Activated T-cell treated with anti-CD3 and anti-CD28 coated beads, Interleukin-2, amount 50 U/mL, for 48 hours (primary cell): ENCODE data around the gene CCDC57.
"Not testable (repeated sequence)": the region's sequence is repeated elsewhere in the genome, so short reads cannot be mapped to it uniquely, and the experiment has no call there.

Experiments
- DNase-seq, 2 experiments: peaks; one replicate each; pipeline ENCODE4 v3.0.0-alpha.2; 2020

CCDC57 gene

DNA sequence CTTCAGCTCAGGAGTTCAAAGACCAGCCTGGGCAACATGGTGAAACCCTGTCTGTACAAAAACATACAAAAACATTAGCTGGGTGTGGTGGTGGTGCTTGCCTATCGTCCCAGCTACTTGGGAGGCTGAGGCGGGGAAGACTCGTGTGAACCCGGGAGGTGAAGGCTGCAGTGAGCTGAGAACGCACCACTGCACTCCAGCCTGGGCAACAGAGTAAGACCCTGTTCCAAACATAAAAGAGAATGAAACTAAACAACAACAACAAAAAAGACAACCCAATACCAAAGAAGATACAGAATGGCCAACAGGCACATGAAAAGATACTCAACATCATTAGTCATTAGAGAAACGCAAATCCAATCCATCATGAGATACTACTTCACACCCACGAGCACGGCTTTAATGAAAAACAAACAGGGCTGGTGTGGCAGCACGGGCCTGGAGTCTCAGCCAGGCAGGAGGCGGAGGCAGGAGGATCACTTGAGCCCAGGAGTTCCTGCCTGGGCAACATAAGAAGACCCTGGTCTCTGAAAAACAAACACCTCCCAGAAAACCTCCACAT, 8.8 kb upstream of the CCDC57 start:
- DNase-seq: no peak

DNA sequence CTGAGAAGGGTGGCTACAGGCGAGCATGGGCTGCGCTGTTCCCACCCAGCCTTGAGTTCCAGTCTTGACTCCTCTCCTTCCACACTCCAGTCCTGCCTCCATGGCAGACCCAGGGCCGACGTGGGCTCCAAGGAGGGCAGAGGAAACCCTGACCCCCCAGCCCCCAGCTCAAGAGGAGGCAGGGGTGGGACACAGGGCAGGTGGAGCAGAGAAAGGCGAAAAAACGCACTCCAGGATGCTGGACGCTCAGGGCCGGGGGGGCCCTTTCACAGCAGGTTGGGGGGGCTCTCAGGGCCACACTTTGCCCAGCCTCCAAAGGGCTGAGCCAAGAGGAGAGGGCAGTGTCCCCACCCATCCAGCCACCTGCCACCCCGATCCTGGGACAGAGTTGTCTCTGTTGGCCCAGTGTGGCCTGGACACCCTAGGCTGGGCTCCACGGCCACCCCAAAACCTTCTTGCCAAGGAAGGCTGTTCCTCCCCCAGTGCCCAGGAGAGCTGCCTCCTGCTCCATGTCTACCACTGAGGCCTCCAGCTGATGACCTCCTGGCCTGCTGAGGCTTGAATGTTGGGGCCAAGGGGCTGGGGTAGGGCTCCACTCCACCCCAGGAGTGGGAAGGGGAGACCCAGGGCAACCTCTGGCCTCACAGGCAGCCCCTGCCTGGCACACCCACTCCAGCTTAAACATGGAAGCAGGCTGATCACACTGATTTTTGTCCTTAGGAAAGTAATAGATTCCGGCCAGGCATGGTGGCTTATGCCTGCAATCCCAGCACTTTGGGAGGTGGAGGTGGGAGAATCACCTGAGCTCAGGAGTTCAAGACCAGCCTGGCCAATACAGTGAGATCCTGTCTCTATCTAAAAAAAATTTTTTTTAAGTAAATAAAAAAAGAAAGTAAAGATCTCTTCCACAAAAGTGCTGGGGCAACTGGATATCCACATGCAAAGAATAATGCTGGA, 7.4 kb upstream of the CCDC57 start:
- no peak for DNase-seq

DNA sequence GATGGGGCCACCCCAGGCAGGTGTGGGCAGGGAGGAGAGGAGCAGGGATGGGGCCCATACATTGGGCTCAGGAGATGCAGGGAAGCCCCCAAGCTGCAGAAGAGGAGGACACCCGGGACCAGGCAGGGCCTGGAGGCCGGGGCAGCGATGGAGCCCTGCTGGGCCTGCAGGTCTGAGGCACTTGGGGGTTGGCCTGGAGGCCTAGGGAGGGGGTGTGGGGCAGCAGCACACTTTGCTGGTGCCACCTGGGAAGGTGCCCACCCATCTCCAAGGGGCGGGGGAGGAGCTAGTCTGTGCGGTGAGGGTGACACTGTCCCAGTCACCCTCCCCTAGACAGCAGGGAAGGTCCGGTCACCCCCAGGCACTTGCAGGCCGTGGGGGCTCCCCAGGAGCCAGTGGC, 6.4 kb upstream of the CCDC57 start:
- DNase-seq: no peak

DNA sequence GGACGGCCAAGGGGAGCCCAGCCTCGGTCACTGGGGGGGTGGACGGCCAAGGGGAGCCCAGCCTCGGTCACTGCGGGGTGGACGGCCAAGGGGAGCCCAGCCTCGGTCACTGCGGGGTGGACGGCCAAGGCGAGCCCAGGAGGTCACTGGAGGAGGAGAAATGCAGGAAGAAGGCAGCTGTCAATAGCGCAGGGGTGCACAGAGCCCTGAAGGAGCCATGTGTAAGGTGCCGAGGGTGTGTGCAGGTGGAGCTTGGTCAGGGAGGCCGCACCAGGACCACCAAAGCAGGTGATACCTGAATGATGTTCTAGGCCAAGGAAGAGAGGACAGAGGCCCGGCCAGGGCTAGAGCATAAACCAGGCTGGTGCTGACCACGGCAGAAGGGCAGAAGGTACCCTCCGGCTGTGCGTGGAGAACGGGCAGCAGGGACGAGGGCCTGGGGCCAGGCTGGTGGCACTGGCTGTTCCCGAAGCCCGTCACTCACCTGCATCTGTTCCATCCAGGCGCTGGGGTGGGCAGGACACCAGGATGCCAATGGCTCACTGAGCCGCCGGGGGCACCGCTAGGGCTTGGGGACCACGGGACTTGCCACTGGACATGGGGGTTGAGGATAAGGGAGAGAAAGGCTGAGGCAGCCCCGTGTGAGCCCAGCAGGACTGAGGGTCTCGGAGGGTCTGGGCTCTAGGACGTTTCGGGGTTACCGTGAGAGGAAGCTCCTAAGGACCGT, 5.9 kb upstream of the CCDC57 start:
- DNase-seq: no peak

DNA sequence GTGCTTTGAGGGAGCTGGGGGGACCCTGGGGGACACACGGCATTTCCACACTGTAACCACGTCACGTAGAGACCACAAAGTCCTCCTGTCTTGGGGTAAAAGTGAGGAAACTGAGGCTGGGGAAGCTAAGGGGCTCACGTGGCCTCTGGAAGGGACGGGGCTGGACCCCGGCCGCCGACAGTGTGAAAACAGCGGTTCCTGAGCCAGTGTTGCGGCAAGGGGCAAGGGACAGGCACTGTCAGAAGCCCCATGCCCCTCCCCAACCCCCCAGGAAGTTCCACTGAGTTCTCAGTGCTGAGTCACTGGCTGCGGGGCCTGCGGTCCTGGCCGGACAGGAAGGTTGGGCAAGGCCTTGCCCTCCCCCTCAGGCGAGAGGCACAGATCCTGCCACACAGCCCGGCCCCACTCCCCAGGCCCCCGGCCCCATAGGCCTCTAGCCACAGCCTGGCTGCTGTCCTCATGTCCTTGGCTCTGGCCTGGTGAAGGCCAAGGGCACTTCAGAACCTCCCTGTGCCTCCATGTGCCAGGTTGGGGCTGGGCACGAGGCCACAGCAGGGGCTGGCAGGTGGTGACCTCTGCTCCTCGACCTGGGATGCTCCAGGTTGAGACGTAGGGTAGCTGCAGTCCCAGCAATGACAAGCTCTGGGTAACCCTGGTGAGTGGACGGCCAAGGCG, 5.0 kb upstream of the CCDC57 start:
- no peak for DNase-seq

DNA sequence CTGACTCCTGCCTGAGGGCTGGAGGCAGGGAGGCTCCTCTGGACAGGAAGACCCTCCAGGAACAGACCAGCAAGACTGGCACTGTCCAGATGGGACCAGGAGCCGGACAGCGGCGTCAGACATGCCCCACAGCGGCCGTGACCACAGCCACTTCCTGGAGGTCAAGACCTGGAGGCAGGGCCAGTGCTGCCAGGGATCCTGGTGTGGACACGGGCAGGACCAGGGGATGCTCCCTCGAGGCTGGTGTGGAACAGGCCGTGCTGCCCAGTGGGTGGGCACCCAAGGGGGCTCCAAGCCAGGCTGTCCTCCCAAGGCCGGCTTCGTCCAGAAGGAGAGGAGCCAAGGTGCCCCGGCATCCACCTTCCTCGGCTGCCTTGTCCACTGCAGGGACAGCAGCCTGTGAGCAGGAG, 4.5 kb upstream of the CCDC57 start:
- DNase-seq: no peak

DNA sequence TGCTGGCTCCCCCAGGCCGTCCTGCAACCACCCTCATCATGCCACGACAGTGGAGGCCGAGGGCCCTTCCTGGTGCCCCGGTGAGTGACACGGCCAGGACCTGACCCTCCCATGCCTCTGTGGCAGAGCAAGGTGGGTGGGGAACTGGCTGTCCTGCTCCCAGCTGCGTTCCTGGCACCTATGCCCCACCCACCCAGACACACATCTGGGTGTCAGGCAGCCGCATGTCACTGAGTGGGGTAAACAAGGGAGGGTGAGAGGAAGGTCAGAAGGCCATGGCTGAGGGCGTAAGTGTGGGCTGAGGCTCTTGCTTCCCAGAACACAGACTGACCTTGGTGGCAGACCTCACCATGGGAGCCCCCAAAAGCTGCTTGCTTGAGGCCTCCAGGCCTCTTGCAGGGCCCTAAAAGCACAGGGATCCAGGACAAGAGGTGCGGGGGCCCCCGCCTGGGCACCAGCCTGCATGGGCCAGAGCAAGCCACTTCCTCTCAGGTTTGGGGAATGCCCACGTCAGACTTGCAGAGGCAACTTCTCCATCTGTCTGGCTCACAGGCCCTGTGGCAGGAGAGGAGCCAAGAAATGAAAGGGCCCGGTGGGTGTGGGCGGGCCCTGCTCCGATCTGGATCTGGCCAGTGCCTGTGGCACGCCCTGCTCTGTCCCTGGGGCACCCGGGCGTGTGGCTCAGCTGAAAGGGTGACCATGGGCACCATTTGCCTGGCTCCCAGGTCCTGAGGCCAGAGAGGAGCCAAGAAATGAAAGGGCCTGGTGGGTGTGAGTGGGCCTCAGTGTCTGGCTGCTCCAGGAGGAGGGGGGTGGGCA, 3.9 kb upstream of the CCDC57 start:
- peak; percentile 58 to 67 for DNase-seq

DNA sequence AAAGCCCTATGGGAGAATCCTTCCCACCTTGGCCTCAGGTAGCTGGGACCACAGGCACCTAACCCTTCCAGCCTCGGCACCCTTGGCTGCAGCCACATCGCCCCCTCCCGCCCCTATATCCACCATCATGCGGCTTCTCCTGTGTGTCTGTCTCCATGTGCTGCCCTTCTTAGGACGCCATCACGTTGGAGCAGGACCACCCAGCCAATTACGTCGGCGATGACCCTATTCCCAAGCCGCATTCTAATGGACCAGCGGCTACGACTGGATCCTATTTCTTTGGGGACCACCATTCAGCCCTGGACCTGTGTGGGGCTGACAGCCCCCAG, 3.3 kb upstream of the CCDC57 start:
- DNase-seq: no peak

DNA sequence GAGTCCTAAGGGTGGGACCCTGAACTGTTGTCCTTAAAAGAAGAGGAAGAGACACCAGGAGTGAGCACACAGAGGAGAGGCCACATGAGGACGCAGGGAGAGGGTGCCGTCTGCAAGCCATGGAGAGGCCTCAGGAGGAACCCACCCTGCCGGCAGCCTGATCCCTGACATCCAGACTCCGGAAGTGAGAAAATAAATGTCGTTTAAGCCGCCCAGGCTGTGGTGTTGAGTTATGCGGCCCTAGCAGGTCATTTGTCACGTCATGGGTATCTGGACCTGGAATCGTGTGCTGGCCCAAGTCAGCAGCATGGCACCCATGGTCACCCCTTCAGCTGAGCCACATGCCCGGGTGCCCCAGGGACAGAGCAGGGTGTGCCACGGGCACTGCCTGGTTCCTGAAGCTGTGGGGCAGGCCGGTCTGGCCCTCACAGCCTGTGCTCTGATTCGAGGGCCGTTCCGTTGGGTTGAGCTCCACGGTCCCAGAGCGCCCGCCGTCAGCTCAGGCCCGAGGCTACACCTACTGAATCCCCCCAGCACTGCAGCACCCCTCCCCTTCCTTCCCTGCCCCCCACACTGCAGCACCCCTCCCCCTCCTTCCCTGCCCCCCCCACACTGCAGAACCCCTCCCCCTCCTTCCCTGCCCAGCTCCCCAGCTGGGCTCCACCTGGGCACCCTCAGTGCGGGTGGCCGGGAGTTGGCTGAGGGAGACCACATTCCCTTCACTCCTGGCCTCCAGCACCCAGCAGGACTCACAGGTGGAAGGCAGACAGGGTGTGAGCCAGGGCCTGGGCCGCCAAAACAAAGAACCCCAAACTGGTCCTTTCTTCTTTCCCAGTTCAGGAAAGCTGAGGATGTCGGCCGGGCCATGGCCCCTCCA, 2.7 kb upstream of the CCDC57 start:
- DNase-seq: no peak

DNA sequence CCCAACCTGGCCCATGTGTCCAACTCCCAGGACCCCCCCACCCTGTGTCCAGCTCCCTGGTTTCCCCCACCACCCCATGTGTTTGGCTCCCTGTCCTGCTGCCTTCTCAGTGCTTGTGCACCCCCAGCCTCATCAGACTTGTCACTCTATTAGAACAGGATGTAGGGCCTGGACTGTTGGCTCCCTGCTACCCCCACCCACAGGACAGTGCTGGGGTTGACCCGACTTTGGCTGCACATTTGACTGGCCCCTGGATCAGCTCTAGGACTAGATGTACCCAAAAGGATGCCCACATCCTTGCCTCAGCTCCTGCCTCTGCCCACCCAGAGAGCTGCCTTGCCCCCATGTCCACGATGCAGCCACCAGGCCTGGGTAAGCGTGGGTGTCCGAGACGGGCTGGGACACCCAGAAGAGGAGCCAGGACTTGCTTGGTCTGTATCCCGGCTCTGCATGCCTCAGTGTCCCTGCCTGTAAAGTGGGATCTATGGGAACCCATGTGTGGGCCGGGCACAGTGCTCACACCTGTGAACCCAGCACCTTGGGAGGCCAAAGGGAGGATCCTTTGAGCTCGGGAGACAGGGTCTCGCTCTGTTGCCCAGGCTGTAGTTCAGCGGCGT, 1.5 kb upstream of the CCDC57 start:
- DNase-seq: no peak

DNA sequence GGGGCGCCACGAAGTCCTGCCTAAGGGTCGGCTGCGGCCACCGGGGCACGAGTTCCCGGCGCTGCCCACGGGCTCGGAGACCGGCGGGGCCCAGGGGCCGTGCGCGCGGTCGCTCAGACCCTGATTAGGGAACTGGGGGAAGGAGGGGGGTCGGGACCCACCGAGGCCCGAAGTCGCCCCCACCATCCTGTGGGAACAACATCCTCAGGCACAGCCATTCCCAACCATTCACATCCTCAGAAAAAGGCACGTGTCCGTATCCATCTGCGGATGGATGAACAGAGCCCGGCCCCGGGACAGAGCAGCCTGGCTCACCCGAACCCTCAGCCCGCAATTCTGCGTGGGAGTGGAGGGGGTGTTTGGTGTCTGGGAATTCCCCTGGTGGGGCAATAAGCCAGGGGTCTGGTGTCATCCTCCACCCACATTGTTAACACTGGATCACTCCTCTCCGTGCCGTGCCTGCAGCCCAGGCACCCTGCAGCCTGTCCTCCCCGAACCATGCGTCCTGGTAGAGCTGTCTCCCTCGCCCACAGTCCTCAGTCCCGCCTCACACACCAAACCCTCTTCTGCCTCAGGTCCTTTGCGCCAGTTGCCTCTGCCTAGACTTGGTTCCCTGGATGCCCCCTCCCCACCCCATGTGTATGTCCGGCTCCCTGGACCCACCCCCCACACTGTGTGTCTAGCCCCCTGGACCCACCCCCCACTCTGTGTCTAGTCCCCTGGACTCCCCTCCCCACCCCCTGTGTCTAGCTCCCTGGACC, 789 bp upstream of the CCDC57 start:
- peak; percentile 78 to 79 for DNase-seq

DNA sequence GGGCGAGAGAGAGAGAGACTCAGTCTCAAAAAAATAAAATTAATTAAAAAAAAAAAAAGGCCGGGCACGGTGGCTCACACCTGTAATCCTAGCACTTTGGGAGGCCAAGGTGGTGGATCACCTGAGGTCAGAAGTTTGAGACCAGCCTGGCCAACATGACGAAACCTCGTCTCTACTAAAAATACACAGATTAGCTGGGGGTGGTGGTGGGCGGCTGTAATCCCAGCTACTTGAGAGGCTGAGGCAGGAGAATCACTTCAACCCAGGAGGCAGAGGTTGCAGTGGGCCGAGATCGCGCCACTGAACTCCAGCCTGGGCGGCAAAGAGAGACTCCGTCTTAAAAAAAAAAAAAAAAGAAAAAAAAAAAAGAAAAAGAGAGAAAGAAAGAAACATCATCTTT, 2.0 kb downstream of the CCDC57 start:
- not testable (repeated sequence) for DNase-seq

DNA sequence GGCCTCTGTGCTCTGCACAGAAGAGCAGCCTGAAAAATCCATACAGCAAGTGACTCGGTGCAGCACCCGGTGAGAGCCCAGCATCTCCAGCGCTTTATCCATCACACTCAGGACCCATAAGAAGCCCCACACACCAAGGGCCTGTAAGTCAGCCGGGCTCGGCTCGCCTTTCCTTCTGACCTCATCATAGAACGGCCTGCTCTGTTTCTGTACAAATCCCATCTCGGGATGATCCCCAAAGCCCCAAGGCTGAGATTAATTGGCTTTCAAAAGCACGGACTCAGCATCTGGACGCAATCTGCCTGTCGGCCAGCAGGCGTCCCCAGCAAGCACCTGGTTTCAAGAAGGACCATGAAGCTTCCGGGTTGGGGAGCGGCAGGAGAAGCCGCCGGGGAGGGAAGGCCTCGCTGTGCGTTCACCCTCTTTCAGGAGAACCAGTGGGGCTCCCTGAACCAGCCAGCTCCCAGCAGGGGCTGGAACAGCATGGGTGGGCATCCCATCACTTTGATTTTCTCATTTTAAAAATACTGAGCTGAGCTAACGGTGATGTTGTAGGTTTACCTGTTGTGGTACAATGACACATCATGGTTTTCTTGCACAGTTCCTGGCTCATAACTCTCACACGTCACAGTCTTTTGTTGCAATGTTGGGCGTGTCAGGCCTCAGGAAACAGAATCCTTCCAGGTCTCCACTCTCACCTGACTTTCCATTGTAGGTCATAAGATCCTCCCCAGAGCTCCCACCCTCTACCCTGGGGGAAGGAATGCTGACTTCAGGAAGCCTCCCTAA, 6.7 kb downstream of the CCDC57 start:
- DNase-seq: peak; percentile 88 to 89

DNA sequence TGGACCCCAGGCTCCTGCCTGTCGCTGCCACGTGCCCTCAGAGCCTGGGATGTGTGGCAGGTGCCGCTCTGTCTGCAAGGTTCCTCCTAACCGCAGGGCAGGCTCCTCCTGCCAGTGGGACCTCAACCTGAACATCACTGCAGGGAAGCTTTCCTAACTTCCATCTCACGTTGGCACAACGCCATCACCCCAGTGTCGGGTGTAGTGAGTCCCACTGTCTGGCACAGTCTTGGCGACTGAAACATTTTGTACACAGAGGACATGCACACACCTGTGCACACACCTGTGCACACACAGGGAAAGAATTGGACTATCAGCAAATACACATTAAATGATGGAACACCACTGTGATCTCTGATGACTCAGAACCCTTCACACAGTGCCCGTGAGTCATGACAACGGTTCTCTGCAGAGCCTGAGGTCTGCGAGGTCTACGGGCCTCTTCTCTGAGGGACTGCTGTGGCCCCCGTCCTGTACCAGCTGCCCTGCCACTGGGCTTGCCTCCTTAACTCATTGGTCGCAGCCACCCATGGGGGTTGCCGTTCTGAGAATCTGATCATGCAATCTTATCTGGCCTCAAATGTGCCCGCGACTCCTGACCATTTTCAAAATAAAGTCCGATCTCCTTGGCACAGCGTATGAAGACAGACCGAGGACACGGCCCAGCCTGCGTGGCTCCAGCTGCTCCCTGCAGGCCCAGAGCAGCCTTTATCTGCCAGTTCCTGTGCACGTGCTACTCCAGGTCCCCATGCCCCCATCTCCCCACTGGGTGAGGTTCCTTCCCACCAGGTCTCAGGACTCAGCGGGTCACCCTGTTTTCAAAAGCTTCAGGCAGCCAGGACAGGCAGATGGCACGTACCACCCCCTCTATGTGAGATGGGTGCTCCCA, 7.6 kb downstream of the CCDC57 start:
- DNase-seq: peak; percentile 69 to 74

DNA sequence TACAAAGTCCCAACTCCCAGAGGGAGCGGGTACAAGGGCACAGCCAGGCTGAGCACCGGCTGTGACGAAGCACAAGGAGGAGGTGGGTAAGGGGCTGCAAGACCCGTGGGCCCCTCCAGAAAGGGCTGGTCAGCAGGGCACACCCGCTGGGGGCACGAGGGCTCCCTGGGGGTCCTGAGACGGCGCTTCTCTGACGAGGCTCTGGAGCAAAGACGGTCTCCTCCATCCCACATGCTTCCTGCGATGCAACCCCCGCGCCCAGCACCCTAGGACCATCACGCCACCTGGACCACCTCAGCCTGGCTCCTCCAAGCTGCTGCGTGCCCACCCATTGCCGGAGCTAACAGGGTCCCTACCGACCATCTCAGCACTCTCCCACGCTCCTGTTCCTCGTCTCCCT, 8.7 kb downstream of the CCDC57 start:
- no peak for DNase-seq

DNA sequence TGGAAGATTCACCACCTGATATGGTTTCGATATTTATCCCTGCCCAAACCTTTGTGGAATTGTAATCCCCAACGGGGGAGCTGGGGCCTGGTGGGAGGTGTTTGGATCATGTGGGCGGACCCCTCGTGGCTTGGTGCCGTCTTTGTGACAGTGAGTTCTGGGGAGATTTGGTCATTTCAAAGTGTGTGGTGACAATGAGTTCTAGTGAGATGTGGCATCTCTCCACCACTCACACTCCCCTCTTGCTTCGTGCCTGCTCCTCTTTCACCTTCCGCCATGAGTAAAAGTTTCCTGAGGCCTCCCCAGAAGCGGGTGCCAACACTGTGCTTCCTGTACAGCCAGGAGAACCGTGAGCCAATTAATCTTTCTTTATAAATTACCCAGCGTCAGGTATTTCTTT, 9.7 kb downstream of the CCDC57 start:
- peak; percentile 44 to 53 for DNase-seq

DNA sequence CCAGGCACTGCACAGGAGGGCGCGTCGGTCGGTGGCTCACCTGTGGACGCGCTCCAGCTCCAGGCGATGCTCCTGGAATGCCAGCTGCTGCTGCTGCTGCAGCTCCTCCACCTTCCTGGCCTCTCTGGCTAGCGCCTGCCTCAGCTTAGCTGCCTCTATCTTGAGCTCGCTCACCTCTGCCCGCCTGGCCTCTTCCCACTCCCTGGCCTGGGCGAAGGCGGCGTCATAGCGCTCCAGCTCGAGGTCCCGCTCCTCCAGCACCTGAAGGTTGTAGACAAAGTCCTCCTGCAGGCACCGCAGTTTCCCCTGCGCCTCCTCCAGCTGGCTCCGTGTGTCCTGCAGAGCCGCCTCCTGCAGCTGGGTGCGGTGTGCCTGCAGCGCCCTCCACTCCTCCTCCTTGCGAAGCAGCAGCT, 11.1 kb downstream of the CCDC57 start:
- peak in 1 of 2 experiments; percentile 44 for DNase-seq
